ENCODE measurements around the gene GNB4.

- TF ChIP-seq RAD21 (IDR thresholded peaks at IDR 0.05; ENCODE audit: low read depth) (no peak), EP300 (IDR thresholded peaks at IDR 0.05; ENCODE audit: borderline replicate concordance) (no peak), CEBPB (IDR thresholded peaks at IDR 0.05) (no peak)
Measured at GRCh38 chr3:179438841-179439240, 12.4 kb downstream of the GNB4 start.

Data from Ishikawa (cell line).